Lung (tissue), 12 donors: ENCODE results near the gene ZNF212. TPM values are rescaled to one million over a fixed set of nuclear protein-coding genes. Genes with fewer than 3 reads are reported as not detected.

Source experiments
- ATAC-seq: fragments of 200-7000 bp; cut with Tn5 transposase; one replicate; pipeline ENCODE4 v1.9.1; 2020; ENCODE audit warnings: moderate number of reproducible peaks; ENCODE audit not compliant: insufficient read depth, low FRiP score
- DNase-seq, 3 donors: peaks; one replicate each; pipeline ENCODE4 v3.0.0-alpha.2; 2013 to 2017
- H3K27ac ChIP-seq, 2 donors: one replicate each; pipeline ENCODE4 v1.5.1; 2013; ENCODE audit warnings: mild to moderate bottlenecking in 2 of 2, moderate library complexity in 2 of 2, control low read depth in 1 of 2, inconsistent platforms in 1 of 2, low read depth in 1 of 2, low read length in 1 of 2
- H3K27me3 ChIP-seq, 3 donors: one replicate each; pipeline ENCODE4 v1.5.1; 2013; ENCODE audit warnings: low read length in 2 of 3; ENCODE audit not compliant: control insufficient read depth in 3 of 3, insufficient read depth in 3 of 3
- H3K36me3 ChIP-seq, 4 donors: one replicate each; pipeline ENCODE4 v1.5.1; 2013; ENCODE audit warnings: low read length in 4 of 4, mild to moderate bottlenecking in 1 of 4, moderate library complexity in 1 of 4; ENCODE audit not compliant: control insufficient read depth in 4 of 4, insufficient read depth in 4 of 4
- H3K4me1 ChIP-seq, 5 donors: one replicate each; pipeline ENCODE4 v1.5.1; 2013; ENCODE audit warnings: low read length in 5 of 5, mild to moderate bottlenecking in 2 of 5, moderate library complexity in 1 of 5; ENCODE audit not compliant: control insufficient read depth in 5 of 5, insufficient read depth in 5 of 5
- H3K4me3 ChIP-seq: one replicate; pipeline ENCODE4 v1.5.1; 2013; ENCODE audit warnings: mild to moderate bottlenecking, control low read depth, moderate library complexity
- H3K9ac ChIP-seq, 2 donors: one replicate each; pipeline ENCODE4 v1.5.1; 2013; ENCODE audit warnings: low read length in 2 of 2, control low read depth in 1 of 2; ENCODE audit not compliant: insufficient read depth in 1 of 2
- H3K9me3 ChIP-seq, 4 donors: one replicate each; pipeline ENCODE4 v1.5.1; 2013; ENCODE audit warnings: low read length in 3 of 4, mild to moderate bottlenecking in 1 of 4, moderate library complexity in 1 of 4; ENCODE audit not compliant: control insufficient read depth in 4 of 4, insufficient read depth in 3 of 4
- WGBS, 2 donors: extraction: QIAGEN DNeasy Blood & Tissue Kit; methylation state at CpG; one replicate each; pipeline ENCODE4 v1.1.7; 2013; 5-methylcytosine and 5-hydroxymethylcytosine counted together
- polyA plus RNA-seq, 2 donors: library from polyadenylated mRNA; stranded (reverse); fragments of 200-250 nt; gene quantifications; one replicate each; pipeline ENCODE4 v1.2.1, GENCODE V29; 2013
- total RNA-seq, 2 donors: library from RNA; depleted of rRNA in 1 of 2; stranded (reverse); fragments of >200 nt in 1 of 2; gene quantifications; one replicate each; pipeline ENCODE4 v1.2.1, GENCODE V29; 2014 to 2021
- TF ChIP-seq, protein P1 (sequence below): IDR thresholded peaks from 2 replicates; pipeline ENCODE4 v1.5.1; 2012; ENCODE audit warnings: mild to moderate bottlenecking; ENCODE audit errors: control extremely low read depth, extremely low read depth
- donor health status: control.
- donor health status: control.
- donor health status: Bipolar disorder and iron deficiency.
- donor health status: healthy.
- donor health status: DM: yes; HTN: yes; CAD: no.

ZNF212 gene
- total and polyA plus RNA-seq, 4 donors: 5.7 to 10.2 (median 8.5) TPM

DNA sequence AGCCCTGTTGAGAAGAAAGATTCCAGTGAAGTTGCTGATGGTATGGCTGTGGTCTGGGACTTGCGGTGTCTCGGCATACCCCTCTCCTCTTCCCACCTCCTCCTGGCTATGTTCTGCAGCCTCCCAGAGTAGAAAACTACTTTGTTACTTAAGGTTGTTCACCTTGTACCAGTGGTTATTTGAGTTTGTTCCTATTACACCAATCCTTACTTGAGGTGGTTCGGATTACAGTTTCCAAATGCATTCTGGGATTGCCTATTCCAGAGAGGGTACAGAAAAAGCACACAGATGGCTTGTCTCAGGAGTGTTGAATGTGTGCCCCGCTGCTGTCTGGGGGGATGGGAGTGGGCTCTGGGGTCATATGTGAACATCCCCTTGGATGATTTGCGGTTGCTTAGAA lies 15.7 kb downstream of the ZNF212 start:
- H3K36me3 ChIP-seq: peaks cover 25 to 41% (median 30%) of the 10 kb centered on the region in 4 donors
- TF ChIP-seq, protein P1, sequence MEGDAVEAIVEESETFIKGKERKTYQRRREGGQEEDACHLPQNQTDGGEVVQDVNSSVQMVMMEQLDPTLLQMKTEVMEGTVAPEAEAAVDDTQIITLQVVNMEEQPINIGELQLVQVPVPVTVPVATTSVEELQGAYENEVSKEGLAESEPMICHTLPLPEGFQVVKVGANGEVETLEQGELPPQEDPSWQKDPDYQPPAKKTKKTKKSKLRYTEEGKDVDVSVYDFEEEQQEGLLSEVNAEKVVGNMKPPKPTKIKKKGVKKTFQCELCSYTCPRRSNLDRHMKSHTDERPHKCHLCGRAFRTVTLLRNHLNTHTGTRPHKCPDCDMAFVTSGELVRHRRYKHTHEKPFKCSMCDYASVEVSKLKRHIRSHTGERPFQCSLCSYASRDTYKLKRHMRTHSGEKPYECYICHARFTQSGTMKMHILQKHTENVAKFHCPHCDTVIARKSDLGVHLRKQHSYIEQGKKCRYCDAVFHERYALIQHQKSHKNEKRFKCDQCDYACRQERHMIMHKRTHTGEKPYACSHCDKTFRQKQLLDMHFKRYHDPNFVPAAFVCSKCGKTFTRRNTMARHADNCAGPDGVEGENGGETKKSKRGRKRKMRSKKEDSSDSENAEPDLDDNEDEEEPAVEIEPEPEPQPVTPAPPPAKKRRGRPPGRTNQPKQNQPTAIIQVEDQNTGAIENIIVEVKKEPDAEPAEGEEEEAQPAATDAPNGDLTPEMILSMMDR: no peak
- H3K27ac ChIP-seq: no peak overlapping the region
- no peaks in the 10 kb centered on the region for H3K27me3 ChIP-seq
- H3K4me3 ChIP-seq: no peak overlapping the region
- no peak overlapping the region for H3K9ac ChIP-seq
- peaks cover 0 to 2% (median 0%) of the 10 kb centered on the region in 5 donors for H3K4me1 ChIP-seq
- ATAC-seq (no peak), DNase-seq (no peak)
- H3K9me3 ChIP-seq: no peaks in the 10 kb centered on the region
- 90 to 92% methylated on average over 5 of the region's 5 CpGs for WGBS, 2 donors

DNA sequence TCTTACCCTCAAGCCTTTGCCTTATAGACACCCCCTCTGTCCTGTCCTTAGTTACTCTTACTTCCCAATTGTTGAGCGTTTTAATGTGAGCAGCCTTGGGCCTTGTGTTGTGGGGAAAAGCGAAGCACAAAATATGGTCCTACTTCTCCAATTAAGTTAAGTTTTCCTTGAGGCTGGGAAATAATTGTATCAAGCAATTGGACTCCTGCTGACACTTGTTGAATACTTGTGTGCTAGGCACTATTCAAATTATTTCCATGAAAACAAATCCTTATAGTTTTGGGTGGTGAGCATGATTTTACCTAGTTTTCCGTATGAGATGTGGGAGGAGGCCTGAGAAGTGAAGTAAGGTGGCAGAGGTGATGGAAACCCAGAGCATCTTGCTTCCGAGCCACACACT lies 17.1 kb downstream of the ZNF212 start:
- Histone ChIP-seq H3K36me3 (peaks cover 21 to 32% (median 25%) of the 10 kb centered on the region in 4 donors), H3K9me3 (no peaks in the 10 kb centered on the region), H3K27me3 (no peaks in the 10 kb centered on the region), H3K9ac (no peak overlapping the region), H3K4me3 (no peak overlapping the region), H3K27ac (no peak overlapping the region), H3K4me1 (peaks cover 0 to 8% (median 2%) of the 10 kb centered on the region in 5 donors)
- TF ChIP-seq, protein P1: no peak
- no peak for ATAC-seq
- 90 to 95% methylated on average over 4 of the region's 4 CpGs for WGBS, 2 donors
- no peak for DNase-seq

DNA sequence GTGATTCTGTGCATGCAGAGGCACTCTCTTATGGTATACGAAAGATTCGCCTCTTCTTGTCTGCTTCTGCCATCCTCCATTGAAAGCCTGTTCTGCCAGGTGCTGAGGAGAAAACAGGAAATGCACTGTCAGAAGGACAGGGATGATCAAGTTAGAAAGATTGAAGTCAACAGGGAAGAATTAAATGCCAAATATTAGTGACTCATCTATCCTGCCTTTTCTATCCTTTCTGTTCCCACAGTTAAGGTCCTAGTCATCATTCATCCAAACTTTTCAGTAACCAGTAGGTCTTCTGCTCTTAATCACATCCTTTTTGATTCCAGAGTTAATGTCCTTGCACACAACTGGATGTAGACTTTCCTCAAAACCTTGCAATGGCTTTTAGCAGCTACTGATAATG lies 17.7 kb downstream of the ZNF212 start:
- no peaks in the 10 kb centered on the region for H3K27me3 ChIP-seq
- H3K4me3 ChIP-seq: no peak overlapping the region
- H3K9ac ChIP-seq: no peak overlapping the region
- peaks cover 0 to 8% (median 3%) of the 10 kb centered on the region in 5 donors for H3K4me1 ChIP-seq
- TF ChIP-seq, protein P1: no peak
- 93 to 95% methylated on average over 2 of the region's 2 CpGs for WGBS, 2 donors
- DNase-seq: no peak
- H3K27ac ChIP-seq: no peak overlapping the region
- H3K9me3 ChIP-seq: peaks cover 0 to 2% (median 0%) of the 10 kb centered on the region in 4 donors
- peaks cover 17 to 30% (median 21%) of the 10 kb centered on the region in 4 donors for H3K36me3 ChIP-seq
- ATAC-seq: no peak

DNA sequence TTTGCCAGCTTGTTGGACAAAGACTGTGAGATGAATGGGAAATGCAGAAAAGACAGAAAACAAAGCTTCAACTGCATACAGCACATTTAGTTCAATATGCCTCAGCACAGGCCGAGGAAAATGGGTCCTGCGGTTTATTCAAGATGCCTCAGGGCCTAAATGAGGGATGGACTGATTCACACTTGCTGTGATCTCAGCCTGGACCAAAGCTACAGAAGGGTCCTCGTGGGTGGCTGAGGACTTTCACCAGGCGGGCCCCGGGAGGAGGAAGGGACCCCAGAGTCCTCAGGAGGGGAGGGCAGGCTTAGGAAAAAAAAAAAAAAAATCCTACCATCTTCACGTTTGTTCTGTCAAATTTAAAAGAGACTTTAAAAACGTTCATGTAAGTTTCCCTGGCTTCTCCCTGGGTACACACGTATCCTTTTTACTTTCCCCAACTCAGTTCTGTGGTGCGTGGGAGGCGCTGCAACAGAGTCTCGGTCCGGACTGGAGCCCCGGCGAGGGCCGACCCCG lies 21.9 kb downstream of the ZNF212 start:
- 5 to 6% methylated on average over 16 of the region's 16 CpGs for WGBS, 2 donors
- H3K4me1 ChIP-seq: peaks cover 0 to 9% (median 5%) of the 10 kb centered on the region in 5 donors
- ATAC-seq: no peak
- DNase-seq: peak in 2 of 3 donors; percentile 36 to 44
- peak overlapping the region; percentile 51 to 63 for H3K9ac ChIP-seq
- peak overlapping the region; percentile 56 for H3K4me3 ChIP-seq
- peak overlapping the region; percentile 94 to 95 for H3K27ac ChIP-seq
- no peaks in the 10 kb centered on the region for H3K27me3 ChIP-seq
- TF ChIP-seq, protein P1: no peak
- H3K36me3 ChIP-seq: peaks cover 0 to 10% (median 0%) of the 10 kb centered on the region in 4 donors
- peaks cover 0 to 2% (median 0%) of the 10 kb centered on the region in 4 donors for H3K9me3 ChIP-seq
